Common myeloid progenitor, CD34-positive (primary cell): ENCODE measurements around the gene RAI1.

Experiments used
- CTCF ChIA-PET: fragments of 350-600 bp; sonication (Branson Sonifier 250); formaldehyde crosslinking; loops from one replicate; lab custom pipeline; 2021; ENCODE audit warnings: antibody characterized with exemption; lab: Charles Lee
- POLR2A ChIA-PET: fragments of 350-600 bp; sonication (Branson Sonifier 250); formaldehyde crosslinking; loops from one replicate; lab custom pipeline; 2021; ENCODE audit warnings: antibody characterized with exemption; lab: Charles Lee
- DNase-seq, 3 donors: peaks; one replicate each; pipeline versions ENCODE4 v3.0.0 to v3.0.0-alpha.2; 2013
- H3K27ac ChIP-seq, 2 experiments: 1 replicate in 1 of 2; 2 replicates in 1 of 2; pipeline ENCODE4 v1.7.0; 2013; ENCODE audit warnings: inconsistent platforms in 2 of 2, low read length in 2 of 2, mild to moderate bottlenecking in 2 of 2, low read depth in 1 of 2, moderate library complexity in 1 of 2; ENCODE audit not compliant: severe bottlenecking in 2 of 2, insufficient read depth in 1 of 2, poor library complexity in 1 of 2
- H3K27me3 ChIP-seq, 5 experiments: replicated peaks in 2 of 5; 1 replicate in 3 of 5; 2 replicates in 2 of 5; pipeline versions ENCODE4 v1.6.1 to v1.7.0; 2013; ENCODE audit warnings: low read length in 4 of 5, mild to moderate bottlenecking in 2 of 5, moderate library complexity in 2 of 5, inconsistent platforms in 1 of 5; ENCODE audit not compliant: insufficient read depth in 5 of 5, control insufficient read depth in 4 of 5
- H3K36me3 ChIP-seq, 4 experiments: 1 replicate in 2 of 4; 2 replicates in 2 of 4; pipeline versions ENCODE4 v1.6.1 to v1.7.0; 2013; ENCODE audit warnings: low read length in 3 of 4, control low read depth in 1 of 4, mild to moderate bottlenecking in 1 of 4; ENCODE audit not compliant: control insufficient read depth in 4 of 4, insufficient read depth in 4 of 4
- H3K4me1 ChIP-seq, 4 experiments: 1 replicate in 3 of 4; 2 replicates in 1 of 4; pipeline versions ENCODE4 v1.6.1 to v1.7.1; 2013; ENCODE audit warnings: low read length in 3 of 4, mild to moderate bottlenecking in 3 of 4, control low read depth in 1 of 4, inconsistent platforms in 1 of 4, moderate library complexity in 1 of 4; ENCODE audit not compliant: control insufficient read depth in 4 of 4, insufficient read depth in 4 of 4; ENCODE audit errors: control extremely low read depth in 1 of 4
- H3K4me3 ChIP-seq, 7 experiments: 1 replicate in 4 of 7; 2 replicates in 3 of 7; pipeline versions ENCODE4 v1.5.1 to v1.7.0; 2013; ENCODE audit warnings: mild to moderate bottlenecking in 7 of 7, low read length in 6 of 7, moderate library complexity in 6 of 7, inconsistent platforms in 2 of 7, low read depth in 2 of 7, control low read depth in 1 of 7; ENCODE audit not compliant: insufficient read depth in 4 of 7, control insufficient read depth in 1 of 7; ENCODE audit errors: extremely low read depth in 1 of 7
- H3K9me3 ChIP-seq, 5 experiments: 1 replicate in 4 of 5; 2 replicates in 1 of 5; pipeline versions ENCODE4 v1.6.1 to v1.7.1; 2013; ENCODE audit warnings: low read length in 4 of 5, mild to moderate bottlenecking in 2 of 5, inconsistent platforms in 1 of 5, low read depth in 1 of 5, moderate library complexity in 1 of 5; ENCODE audit not compliant: control insufficient read depth in 4 of 5, insufficient read depth in 2 of 5; ENCODE audit errors: control extremely low read depth in 1 of 5
- WGBS: methylation state at CpG from one replicate; pipeline ENCODE4 v1.1.5; 2013; ENCODE audit not compliant: insufficient coverage; 5-methylcytosine and 5-hydroxymethylcytosine counted together

RAI1 gene

DNA sequence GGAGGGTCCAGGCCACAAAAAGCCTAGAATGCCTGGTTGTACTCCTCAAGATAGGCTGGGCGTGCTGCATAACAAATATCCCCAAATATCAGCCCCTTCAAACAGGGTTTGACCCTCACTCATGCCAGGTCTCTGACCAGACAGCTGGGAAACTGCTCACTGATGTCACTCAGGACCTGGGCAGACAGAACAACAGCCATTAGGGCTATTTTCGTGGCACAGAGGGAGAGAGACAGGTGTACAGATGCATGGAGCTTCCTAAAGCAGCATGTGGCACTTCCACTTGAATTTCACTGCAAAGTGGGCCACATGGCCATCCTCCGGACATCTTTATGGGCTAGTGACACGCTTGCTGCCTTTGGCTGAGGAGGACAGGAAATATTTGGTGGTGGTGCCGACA lies 82.5 kb downstream of the RAI1 start:
- Histone ChIP-seq H3K9me3 (no peaks in the 10 kb centered on the region), H3K4me3 (peak overlapping the region in 4 of 7 experiments; percentile 24 to 59 (median 45)), H3K4me1 (peaks cover 5 to 99% (median 93%) of the 10 kb centered on the region in 4 experiments), H3K27me3 (no peaks in the 10 kb centered on the region), H3K27ac (peak overlapping the region; percentile 35 to 73), H3K36me3 (peaks cover 0 to 24% (median 0%) of the 10 kb centered on the region in 4 experiments)
- 18% methylated on average over 4 of the region's 5 CpGs for WGBS
- ChIA-PET POLR2A (interaction anchor here (1.0 to 1.2 kb wide), 3 partner anchors 11 to 82 kb away, joined by 3 to 4 read pairs (median 3); no protein-coding TSS in a partner anchor), CTCF (interaction anchor here (1.2 to 2.5 kb wide), 9 partner anchors 9 to 83 kb away, joined by 3 to 11 read pairs (median 6); partner anchors contain the start of gene RAI1)
- DNase-seq: no peak

- H3K4me1 ChIP-seq: peaks cover 0 to 95% (median 85%) of the 10 kb centered on the region in 4 experiments
- POLR2A ChIA-PET: no interaction called here
- CTCF ChIA-PET: interaction anchor here (0.6 kb wide), 1 partner anchor 32 kb away, joined by 3 read pairs; no protein-coding TSS in a partner anchor
Observed at GRCh38 chr17:17765359-17766076, 84.3 kb downstream of the RAI1 start.

GRCh38 chr17:17766077-17766743 lies 85.0 kb downstream of the RAI1 start:
- 94% methylated on average over 14 of the region's 20 CpGs for WGBS
- CTCF ChIA-PET: interaction anchor here (0.6 to 1.9 kb wide), 3 partner anchors 15 to 52 kb away, joined by 3 to 4 read pairs (median 4); no protein-coding TSS in a partner anchor
- Histone ChIP-seq H3K27me3 (no peaks in the 10 kb centered on the region), H3K9me3 (no peaks in the 10 kb centered on the region), H3K27ac (no peak overlapping the region), H3K4me1 (peaks cover 0 to 90% (median 78%) of the 10 kb centered on the region in 4 experiments), H3K36me3 (peaks cover 0 to 16% (median 0%) of the 10 kb centered on the region in 4 experiments), H3K4me3 (no peak overlapping the region)
- POLR2A ChIA-PET: no interaction called here
- DNase-seq: no peak

More at GRCh38 chr17:17765359-17766076, 84.3 kb downstream of the RAI1 start:
- Histone ChIP-seq H3K36me3 (peaks cover 0 to 16% (median 0%) of the 10 kb centered on the region in 4 experiments), H3K27ac (peak overlapping the region in 1 of 2 experiments; percentile 45), H3K27me3 (no peaks in the 10 kb centered on the region), H3K9me3 (no peaks in the 10 kb centered on the region), H3K4me3 (no peak overlapping the region)
- DNase-seq: no peak
- WGBS: 90% methylated on average over 11 of the region's 14 CpGs

DNA sequence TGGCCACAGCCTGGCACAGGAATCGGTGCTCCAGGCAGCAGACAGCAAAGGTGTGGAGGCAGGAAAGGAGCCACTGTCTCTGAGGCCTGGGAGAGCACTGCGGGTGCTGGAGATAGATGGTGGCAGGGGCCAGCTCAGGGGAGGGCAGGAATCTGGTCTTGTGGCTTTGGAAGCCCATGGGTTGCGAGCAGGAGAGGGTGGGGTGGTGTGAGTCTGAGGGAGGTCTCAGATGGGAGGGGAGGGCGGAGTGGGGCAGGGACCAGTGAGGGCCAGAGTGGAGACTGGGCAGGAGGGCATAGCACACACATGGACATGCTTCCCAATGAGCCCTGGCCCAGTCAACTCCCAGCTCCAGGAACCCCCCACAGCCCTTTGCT lies 85.5 kb downstream of the RAI1 start:
- 100% methylated on average over 3 of the region's 4 CpGs for WGBS
- Histone ChIP-seq H3K9me3 (no peaks in the 10 kb centered on the region), H3K4me3 (no peak overlapping the region), H3K27ac (no peak overlapping the region), H3K4me1 (peaks cover 0 to 89% (median 73%) of the 10 kb centered on the region in 4 experiments), H3K36me3 (peaks cover 0 to 16% (median 0%) of the 10 kb centered on the region in 4 experiments), H3K27me3 (no peaks in the 10 kb centered on the region)
- no peak for DNase-seq
- CTCF ChIA-PET: interaction anchor here (0.6 to 1.9 kb wide), 4 partner anchors 8 to 53 kb away, joined by 3 to 7 read pairs (median 4); no protein-coding TSS in a partner anchor
- POLR2A ChIA-PET: no interaction called here

DNA sequence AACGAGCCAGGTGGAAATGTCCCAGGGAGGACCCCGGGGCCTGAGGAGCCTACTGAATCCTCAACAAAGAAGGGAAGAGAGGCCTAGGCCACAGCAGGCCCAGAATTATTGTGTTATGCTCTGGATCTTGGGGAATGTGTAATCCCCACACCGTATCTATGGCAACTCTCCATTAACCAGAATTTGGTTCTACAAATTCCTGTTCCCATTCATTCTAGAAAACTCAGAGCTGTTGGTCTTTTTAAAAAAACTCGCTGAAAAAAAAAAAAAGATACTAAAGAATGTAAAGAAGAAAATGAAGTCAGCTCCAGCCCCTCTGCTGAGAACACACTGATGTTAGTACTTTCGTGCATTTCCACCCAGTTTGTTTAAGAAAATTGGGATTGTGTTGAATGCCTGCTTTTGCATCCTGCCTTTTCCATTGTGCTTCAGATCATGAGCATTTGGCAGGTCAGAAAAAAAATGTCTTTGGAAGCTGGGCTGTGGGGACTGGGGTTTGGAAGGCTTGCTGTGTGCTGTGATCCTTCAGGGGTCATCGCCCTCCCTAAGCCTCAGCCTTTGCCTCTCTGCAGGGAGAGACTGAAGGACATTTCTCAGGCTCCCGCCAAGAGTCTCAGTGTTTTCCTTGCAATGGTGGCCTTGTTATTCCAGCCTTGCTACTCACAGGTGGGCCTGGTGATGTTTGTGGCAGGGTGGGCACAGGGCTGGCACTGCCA lies 86.1 kb downstream of the RAI1 start:
- H3K27ac ChIP-seq: no peak overlapping the region
- no peak for DNase-seq
- POLR2A ChIA-PET: interaction anchor here (0.6 to 1.0 kb wide), 2 partner anchors 10 to 25 kb away, joined by 3 read pairs; no protein-coding TSS in a partner anchor
- H3K9me3 ChIP-seq: no peaks in the 10 kb centered on the region
- WGBS: 100% methylated on average over 5 of the region's 7 CpGs
- CTCF ChIA-PET: interaction anchor here (0.8 to 1.9 kb wide), 8 partner anchors 8 to 88 kb away, joined by 3 to 7 read pairs (median 4); no protein-coding TSS in a partner anchor
- H3K27me3 ChIP-seq: no peaks in the 10 kb centered on the region
- H3K4me3 ChIP-seq: no peak overlapping the region
- H3K4me1 ChIP-seq: peaks cover 0 to 89% (median 71%) of the 10 kb centered on the region in 4 experiments
- H3K36me3 ChIP-seq: peaks cover 0 to 16% (median 0%) of the 10 kb centered on the region in 4 experiments

GRCh38 chr17:17767887-17768418 lies 86.7 kb downstream of the RAI1 start:
- WGBS: 89% methylated on average over 6 of the region's 6 CpGs
- Histone ChIP-seq H3K27ac (peak overlapping the region in 1 of 2 experiments; percentile 20), H3K4me3 (no peak overlapping the region), H3K9me3 (no peaks in the 10 kb centered on the region), H3K4me1 (peaks cover 0 to 86% (median 68%) of the 10 kb centered on the region in 4 experiments), H3K27me3 (no peaks in the 10 kb centered on the region), H3K36me3 (peaks cover 0 to 16% (median 0%) of the 10 kb centered on the region in 4 experiments)
- POLR2A ChIA-PET: interaction anchor here (0.6 to 1.0 kb wide), 2 partner anchors 9 to 25 kb away, joined by 3 read pairs; no protein-coding TSS in a partner anchor
- CTCF ChIA-PET: interaction anchor here (0.8 to 1.9 kb wide), 7 partner anchors 8 to 89 kb away, joined by 3 to 7 read pairs (median 4); no protein-coding TSS in a partner anchor
- no peak for DNase-seq
